Measurements from ENCODE around the gene RET. TPM values are rescaled to one million over a fixed set of nuclear protein-coding genes. Genes with fewer than 3 reads are reported as not detected.

Gene RET
- total and polyA plus RNA-seq, 4 donors, result 0.31 to 1.3 (median 0.77) TPM

GRCh38 chr10:43038783-43039623, 37.9 kb upstream of the RET start:
- H3K27me3 ChIP-seq (ENCODE audit: control insufficient read depth in 3 of 3, insufficient read depth in 3 of 3, low read length in 2 of 3), result no peaks in the 10 kb centered on the region
- ATAC-seq (ENCODE audit: insufficient read depth, low FRiP score), result no peak
- H3K9me3 ChIP-seq (ENCODE audit: control insufficient read depth in 4 of 4, insufficient read depth in 3 of 4, low read length in 3 of 4), result no peaks in the 10 kb centered on the region
- no peak overlapping the region for H3K4me3 ChIP-seq
- no peak overlapping the region for H3K9ac ChIP-seq (ENCODE audit: insufficient read depth in 1 of 2, low read length in 2 of 2)
- peaks cover 0 to under 1% (median 0%) of the 10 kb centered on the region in 5 donors for H3K4me1 ChIP-seq (ENCODE audit: control insufficient read depth in 5 of 5, insufficient read depth in 5 of 5, low read length in 5 of 5)
- H3K27ac ChIP-seq (ENCODE audit: low read depth in 1 of 2, low read length in 1 of 2), result no peak overlapping the region
- WGBS, 2 donors, result 81 to 90% methylated on average over 13 to 15 of the region's 15 CpGs
- no peak for DNase-seq
- H3K36me3 ChIP-seq (ENCODE audit: control insufficient read depth in 4 of 4, insufficient read depth in 4 of 4, low read length in 4 of 4), result no peaks in the 10 kb centered on the region
- no peak for TF ChIP-seq CTCF (IDR thresholded peaks at IDR 0.05; ENCODE audit: control extremely low read depth, extremely low read depth)

GRCh38 chr10:43039624-43040481, 37.0 kb upstream of the RET start:
- Histone ChIP-seq H3K36me3 (ENCODE audit: control insufficient read depth in 4 of 4, insufficient read depth in 4 of 4, low read length in 4 of 4) (no peaks in the 10 kb centered on the region), H3K9ac (ENCODE audit: insufficient read depth in 1 of 2, low read length in 2 of 2) (no peak overlapping the region), H3K9me3 (ENCODE audit: control insufficient read depth in 4 of 4, insufficient read depth in 3 of 4, low read length in 3 of 4) (no peaks in the 10 kb centered on the region), H3K27me3 (ENCODE audit: control insufficient read depth in 3 of 3, insufficient read depth in 3 of 3, low read length in 2 of 3) (no peaks in the 10 kb centered on the region), H3K4me1 (ENCODE audit: control insufficient read depth in 5 of 5, insufficient read depth in 5 of 5, low read length in 5 of 5) (peaks cover 0 to 9% (median 4%) of the 10 kb centered on the region in 5 donors), H3K27ac (ENCODE audit: low read depth in 1 of 2, low read length in 1 of 2) (no peak overlapping the region), H3K4me3 (no peak overlapping the region)
- WGBS, 2 donors, result 79 to 85% methylated on average over 21 of the region's 21 CpGs
- no peak for ATAC-seq (ENCODE audit: insufficient read depth, low FRiP score)
- peak in 1 of 3 donors; percentile 30 for DNase-seq
- TF ChIP-seq CTCF (IDR thresholded peaks at IDR 0.05; ENCODE audit: control extremely low read depth, extremely low read depth), result no peak

GRCh38 chr10:43040482-43041256, 36.2 kb upstream of the RET start:
- Histone ChIP-seq H3K4me3 (no peak overlapping the region), H3K9ac (ENCODE audit: insufficient read depth in 1 of 2, low read length in 2 of 2) (no peak overlapping the region), H3K27ac (ENCODE audit: low read depth in 1 of 2, low read length in 1 of 2) (no peak overlapping the region), H3K4me1 (ENCODE audit: control insufficient read depth in 5 of 5, insufficient read depth in 5 of 5, low read length in 5 of 5) (peaks cover 0 to 11% (median 4%) of the 10 kb centered on the region in 5 donors), H3K27me3 (ENCODE audit: control insufficient read depth in 3 of 3, insufficient read depth in 3 of 3, low read length in 2 of 3) (no peaks in the 10 kb centered on the region), H3K36me3 (ENCODE audit: control insufficient read depth in 4 of 4, insufficient read depth in 4 of 4, low read length in 4 of 4) (no peaks in the 10 kb centered on the region), H3K9me3 (ENCODE audit: control insufficient read depth in 4 of 4, insufficient read depth in 3 of 4, low read length in 3 of 4) (no peaks in the 10 kb centered on the region)
- no peak for TF ChIP-seq CTCF (IDR thresholded peaks at IDR 0.05; ENCODE audit: control extremely low read depth, extremely low read depth)
- 82 to 94% methylated on average over 6 of the region's 6 CpGs for WGBS, 2 donors
- DNase-seq, result no peak
- no peak for ATAC-seq (ENCODE audit: insufficient read depth, low FRiP score)
